ENCODE measurements around the gene TBL3. TPM values are rescaled to one million over a fixed set of nuclear protein-coding genes. Genes with fewer than 3 reads are reported as not detected.
"Not testable (repeated sequence)": the region's sequence is repeated elsewhere in the genome, so short reads cannot be mapped to it uniquely, and the experiment has no call there.

The TBL3 gene
- total and polyA plus RNA-seq, 9 of the 15 experiments (the other 6 are each of a cell fraction or from before 2014, with no cell fraction given), result 0.97 to 117 (median 24.5) TPM

- POLR2A ChIA-PET, result interaction anchor here (0.6 to 0.9 kb wide), 2 partner anchors 26 to 44 kb away, joined by 3 read pairs; no protein-coding TSS in a partner anchor
- DNase-seq (ENCODE audit: extremely low read depth in 1 of 4, low spot score in 3 of 4) (no peak), FAIRE-seq (no peak), ATAC-seq (no peak)
- no peak overlapping the region for H3K4me3 ChIP-seq
- H3K79me2 ChIP-seq (ENCODE audit: control insufficient read depth, insufficient read depth, low read length), result peaks cover 20% of the 10 kb centered on the region
- H3K9ac ChIP-seq (ENCODE audit: insufficient read depth in 1 of 2, low read depth in 2 of 2, low read length in 2 of 2), result peak overlapping the region in 1 of 2 experiments; percentile 42; a peak in 1 of 4 replicates
- peaks cover 7% of the 10 kb centered on the region for H4K20me1 ChIP-seq (replicated peaks; ENCODE audit: control insufficient read depth, insufficient read depth, low read length)
- BruUV-seq (replicated peaks), result no TSS peak
- CTCF ChIA-PET (ENCODE audit: low intra/inter-chr PET ratio), result no interaction called here
- H3K27me3 ChIP-seq (ENCODE audit: control insufficient read depth in 2 of 2, insufficient read depth in 2 of 2, low read length in 2 of 2), result no peaks in the 10 kb centered on the region
- intact Hi-C loops (cut with micrococcal nuclease) (no loop called here), in situ Hi-C loops (cut with MboI) (no loop called here)
- H3K9me1 ChIP-seq (ENCODE audit: control insufficient read depth, insufficient read depth, low read length), result peaks cover 8% of the 10 kb centered on the region
- no peak overlapping the region for H3K4me2 ChIP-seq (ENCODE audit: insufficient read depth, low read length)
- H3K36me3 ChIP-seq (ENCODE audit: control insufficient read depth, insufficient read depth, low read length), result peaks cover 37% of the 10 kb centered on the region; the same call in 2 of the 3 replicates
- H3K27ac ChIP-seq (ENCODE audit: extremely low read depth, low read depth, low read length), result no peak overlapping the region
- H3K4me1 ChIP-seq (replicated peaks in 1 of 2; ENCODE audit: control insufficient read depth in 2 of 2, insufficient read depth in 2 of 2, low read length in 2 of 2), result peaks cover 22 to 51% of the 10 kb centered on the region in 2 experiments
- TF ChIP-seq CC2D1A (IDR thresholded peaks at IDR 0.05) (no peak), SP2 (IDR thresholded peaks at IDR 0.05; ENCODE audit: extremely low read depth, low read depth, low read length, poor library complexity, severe bottlenecking) (no peak), CBFA2T2 (conservative IDR thresholded peaks at IDR 0.05) (no peak), TFAP4 (CRISPR knock-in tag; IDR thresholded peaks at IDR 0.05; ENCODE audit: borderline replicate concordance) (no peak), MLLT1 (IDR thresholded peaks at IDR 0.05) (no peak), RBFOX2 (IDR thresholded peaks at IDR 0.05; ENCODE audit: low read depth, low read length) (0 out of 2 replicates have a peak, but pooled peaks have one; percentile 21), FUS (optimal IDR thresholded peaks at IDR 0.05; ENCODE audit: low read depth, low read length) (no peak), FOSL1 (tag; conservative IDR thresholded peaks at IDR 0.05) (no peak), CXXC5 (CRISPR knock-in tag; IDR thresholded peaks at IDR 0.05) (no peak)
- H3K9me3 ChIP-seq (replicated peaks; ENCODE audit: control insufficient read depth, insufficient read depth, low read depth, low read length), result no peaks in the 10 kb centered on the region
- no peak overlapping the region for H2AFZ ChIP-seq (ENCODE audit: low read depth, low read length)
- 80% methylated on average over 15 of the region's 17 CpGs for WGBS (ENCODE audit: insufficient coverage, low coverage, missing lambda C conversion rate)
Observed at GRCh38 chr16:1938910-1939309, 32.9 kb upstream of the TBL3 start.

- H3K4me2 ChIP-seq (ENCODE audit: insufficient read depth, low read length); H3K9me3 ChIP-seq (replicated peaks; ENCODE audit: control insufficient read depth, insufficient read depth, low read depth, low read length); H3K9me1 ChIP-seq (ENCODE audit: control insufficient read depth, insufficient read depth, low read length); H4K20me1 ChIP-seq (replicated peaks; ENCODE audit: control insufficient read depth, insufficient read depth, low read length); CTCF ChIA-PET (ENCODE audit: low intra/inter-chr PET ratio); H3K4me3 ChIP-seq; H3K27ac ChIP-seq (ENCODE audit: extremely low read depth, low read depth, low read length); ATAC-seq; H3K9ac ChIP-seq (ENCODE audit: insufficient read depth in 1 of 2, low read depth in 2 of 2, low read length in 2 of 2); intact Hi-C loops (cut with micrococcal nuclease); FAIRE-seq; in situ Hi-C loops (cut with MboI); H3K27me3 ChIP-seq (ENCODE audit: control insufficient read depth in 2 of 2, insufficient read depth in 2 of 2, low read length in 2 of 2); BruUV-seq (replicated peaks); DNase-seq (ENCODE audit: extremely low read depth in 1 of 4, low spot score in 3 of 4); H2AFZ ChIP-seq (ENCODE audit: low read depth, low read length): not testable (repeated sequence)
- Histone ChIP-seq H3K36me3 (ENCODE audit: control insufficient read depth, insufficient read depth, low read length) (peaks cover 37% of the 10 kb centered on the region; the same call in 2 of the 3 replicates), H3K4me1 (replicated peaks in 1 of 2; ENCODE audit: control insufficient read depth in 2 of 2, insufficient read depth in 2 of 2, low read length in 2 of 2) (peaks cover 31 to 60% of the 10 kb centered on the region in 2 experiments), H3K79me2 (ENCODE audit: control insufficient read depth, insufficient read depth, low read length) (peaks cover 20% of the 10 kb centered on the region)
- POLR2A ChIA-PET, result interaction anchor here (0.6 to 1.6 kb wide), 3 partner anchors 21 to 333 kb away, joined by 3 to 5 read pairs (median 3); partner anchors contain the start of gene RPS2
- 98% methylated on average over 6 of the region's 8 CpGs for WGBS (ENCODE audit: insufficient coverage, low coverage, missing lambda C conversion rate)
Observed at GRCh38 chr16:1939833-1940232, 32.0 kb upstream of the TBL3 start.
